ENCODE results near the gene KAT2B.

The KAT2B gene

DNA sequence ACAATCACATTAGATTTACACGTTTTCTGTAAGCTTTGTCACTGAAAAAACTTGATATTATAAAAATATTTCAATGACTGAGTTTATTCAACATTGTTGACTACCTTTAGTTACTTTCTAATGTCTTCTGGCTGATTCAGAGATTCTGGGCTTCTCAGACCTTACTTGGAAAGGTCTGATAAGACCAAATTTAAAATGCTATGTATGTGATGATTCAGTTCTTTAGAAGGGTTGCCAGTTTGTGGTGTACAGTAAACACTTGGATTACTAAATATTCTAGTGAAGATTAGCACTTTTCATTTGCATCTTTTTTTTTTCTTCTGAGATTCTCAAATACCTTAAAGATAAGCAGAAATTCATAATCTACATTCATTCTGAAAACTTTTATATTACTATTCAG is 96.0 kb downstream of the KAT2B start:
- no peak for DNase-seq (ENCODE audit: extremely low read depth, low read depth)
- no peak overlapping the region for H3K4me3 ChIP-seq (replicated peaks; ENCODE audit: low read depth, low read length)
- TF ChIP-seq, protein P1, sequence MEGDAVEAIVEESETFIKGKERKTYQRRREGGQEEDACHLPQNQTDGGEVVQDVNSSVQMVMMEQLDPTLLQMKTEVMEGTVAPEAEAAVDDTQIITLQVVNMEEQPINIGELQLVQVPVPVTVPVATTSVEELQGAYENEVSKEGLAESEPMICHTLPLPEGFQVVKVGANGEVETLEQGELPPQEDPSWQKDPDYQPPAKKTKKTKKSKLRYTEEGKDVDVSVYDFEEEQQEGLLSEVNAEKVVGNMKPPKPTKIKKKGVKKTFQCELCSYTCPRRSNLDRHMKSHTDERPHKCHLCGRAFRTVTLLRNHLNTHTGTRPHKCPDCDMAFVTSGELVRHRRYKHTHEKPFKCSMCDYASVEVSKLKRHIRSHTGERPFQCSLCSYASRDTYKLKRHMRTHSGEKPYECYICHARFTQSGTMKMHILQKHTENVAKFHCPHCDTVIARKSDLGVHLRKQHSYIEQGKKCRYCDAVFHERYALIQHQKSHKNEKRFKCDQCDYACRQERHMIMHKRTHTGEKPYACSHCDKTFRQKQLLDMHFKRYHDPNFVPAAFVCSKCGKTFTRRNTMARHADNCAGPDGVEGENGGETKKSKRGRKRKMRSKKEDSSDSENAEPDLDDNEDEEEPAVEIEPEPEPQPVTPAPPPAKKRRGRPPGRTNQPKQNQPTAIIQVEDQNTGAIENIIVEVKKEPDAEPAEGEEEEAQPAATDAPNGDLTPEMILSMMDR (IDR thresholded peaks at IDR 0.05; ENCODE audit: low read depth, low read length, missing control alignments): no peak

DNA sequence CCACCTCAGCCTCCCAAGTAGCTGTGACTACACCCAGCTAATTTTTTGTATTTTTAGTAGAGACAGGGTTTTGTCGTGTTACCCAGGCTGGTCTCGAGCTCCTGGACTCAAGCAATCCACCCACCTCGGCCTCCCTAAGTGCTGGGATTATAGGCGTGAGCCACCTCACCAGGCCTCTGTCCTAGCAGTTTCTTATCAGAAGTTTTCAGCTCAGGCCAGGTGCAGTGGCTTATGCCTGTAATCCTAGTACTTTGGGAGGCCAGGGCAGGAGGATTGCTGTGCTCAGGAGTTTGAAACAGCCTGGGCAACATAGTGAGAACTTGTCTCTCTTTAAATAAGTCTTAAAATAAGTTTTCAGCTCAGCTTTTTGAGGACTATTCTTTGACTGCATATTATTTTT is 97.4 kb downstream of the KAT2B start:
- TF ChIP-seq, protein P1 (IDR thresholded peaks at IDR 0.05; ENCODE audit: low read depth, low read length, missing control alignments): no peak
- no peak for DNase-seq (ENCODE audit: extremely low read depth, low read depth)
- H3K4me3 ChIP-seq (replicated peaks; ENCODE audit: low read depth, low read length): no peak overlapping the region

DNA sequence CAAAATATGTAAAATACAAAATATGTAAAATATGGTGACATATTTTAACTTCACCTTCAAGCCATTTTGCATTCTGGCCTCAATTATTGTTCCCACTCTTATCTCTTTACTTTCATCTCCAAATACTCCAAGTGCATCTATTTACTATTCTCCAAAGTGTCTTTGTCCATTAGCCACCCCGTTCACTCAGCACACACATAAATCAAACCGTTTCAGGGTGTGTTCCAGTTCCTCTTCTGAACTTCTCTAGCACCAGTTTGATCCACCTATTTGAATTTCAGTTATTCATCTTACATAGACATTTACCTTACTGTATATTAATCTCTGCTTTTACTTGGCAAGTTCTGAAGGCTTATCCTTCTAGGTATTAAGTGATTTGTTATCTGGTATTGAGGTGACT is 100.6 kb downstream of the KAT2B start:
- no peak for DNase-seq (ENCODE audit: extremely low read depth, low read depth)
- TF ChIP-seq, protein P1 (IDR thresholded peaks at IDR 0.05; ENCODE audit: low read depth, low read length, missing control alignments): no peak
- H3K4me3 ChIP-seq (replicated peaks; ENCODE audit: low read depth, low read length): no peak overlapping the region

DNA sequence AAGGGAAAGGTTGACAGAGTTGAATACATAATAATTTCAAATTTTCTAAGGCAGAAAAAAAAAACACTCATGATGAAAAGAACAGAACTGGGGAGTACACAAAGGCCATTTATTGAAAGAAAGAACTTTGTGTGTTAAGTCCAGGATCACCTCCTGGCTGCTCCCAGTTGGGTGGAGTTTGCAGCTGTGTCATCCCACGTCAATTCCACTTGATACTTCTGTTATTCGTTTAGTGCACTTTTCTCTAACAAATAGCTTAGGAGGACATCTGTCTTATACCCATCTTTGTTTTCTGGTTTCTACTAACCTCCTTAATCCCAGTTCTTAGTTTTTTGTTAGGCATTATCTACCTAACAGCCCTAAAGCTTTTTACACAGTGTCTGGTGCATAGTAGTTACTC is 101.1 kb downstream of the KAT2B start:
- no peak for DNase-seq (ENCODE audit: extremely low read depth, low read depth)
- TF ChIP-seq, protein P1 (IDR thresholded peaks at IDR 0.05; ENCODE audit: low read depth, low read length, missing control alignments): no peak
- H3K4me3 ChIP-seq (replicated peaks; ENCODE audit: low read depth, low read length): no peak overlapping the region

DNA sequence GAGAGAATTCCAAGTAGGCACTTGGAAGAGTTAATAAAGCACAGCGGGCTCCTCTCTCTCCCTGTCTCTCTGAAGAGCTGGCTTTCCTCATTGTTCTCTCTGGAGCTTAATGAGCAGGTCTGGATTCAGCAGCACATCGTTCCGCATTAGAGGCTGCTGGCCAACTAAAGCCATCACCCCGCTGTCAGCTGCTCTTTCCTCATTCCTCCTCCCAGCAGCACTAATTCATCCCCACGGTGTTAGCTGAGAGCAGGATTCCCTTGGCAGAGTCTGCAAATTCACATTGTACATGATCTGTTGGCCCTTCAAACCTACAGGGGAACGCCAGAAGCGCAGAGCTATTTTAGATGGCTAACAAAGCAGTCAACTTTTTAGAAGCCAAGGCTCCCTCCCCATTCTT is 101.6 kb downstream of the KAT2B start:
- TF ChIP-seq, protein P1 (IDR thresholded peaks at IDR 0.05; ENCODE audit: low read depth, low read length, missing control alignments): no peak
- DNase-seq (ENCODE audit: extremely low read depth, low read depth): no peak
- H3K4me3 ChIP-seq (replicated peaks; ENCODE audit: low read depth, low read length): no peak overlapping the region

DNA sequence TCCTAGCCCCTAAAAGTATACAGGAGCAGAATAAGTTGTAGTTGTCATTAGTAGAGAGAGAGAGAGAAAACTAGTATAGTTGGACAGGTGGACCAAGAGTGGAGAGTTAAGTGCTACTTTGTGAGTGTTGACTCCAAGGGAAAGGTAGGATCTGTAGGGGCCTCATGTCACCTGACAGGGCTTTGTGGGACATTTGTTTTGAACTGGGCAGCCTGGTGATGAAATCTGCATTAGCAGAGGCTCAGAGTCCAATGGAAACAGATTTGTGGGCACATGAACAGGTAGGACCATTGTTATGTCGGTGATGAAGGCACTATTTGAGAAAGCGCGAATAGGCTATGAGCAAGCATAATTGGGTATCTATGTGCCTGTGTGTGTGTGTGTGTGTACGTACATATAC is 102.3 kb downstream of the KAT2B start:
- TF ChIP-seq, protein P1 (IDR thresholded peaks at IDR 0.05; ENCODE audit: low read depth, low read length, missing control alignments): no peak
- no peak for DNase-seq (ENCODE audit: extremely low read depth, low read depth)
- no peak overlapping the region for H3K4me3 ChIP-seq (replicated peaks; ENCODE audit: low read depth, low read length)

DNA sequence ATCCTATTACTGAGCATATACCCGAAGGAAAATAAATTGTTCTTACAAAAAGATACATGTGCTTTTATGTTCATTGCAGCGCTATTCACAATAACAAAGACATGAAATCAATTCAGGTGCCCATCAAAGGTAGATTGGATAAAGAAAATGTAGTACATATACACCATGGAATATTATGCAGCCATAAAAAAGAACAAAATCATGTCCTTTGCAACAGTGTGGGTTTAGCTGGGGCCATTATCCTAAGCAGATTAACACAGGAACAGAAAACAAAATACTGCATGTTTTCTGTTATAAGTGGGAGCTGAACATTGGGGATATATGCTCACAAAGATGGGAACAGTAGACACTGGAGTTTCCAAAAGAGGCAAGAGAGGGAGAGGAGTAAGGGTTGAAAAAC is 103.3 kb downstream of the KAT2B start:
- no peak for DNase-seq (ENCODE audit: extremely low read depth, low read depth)
- H3K4me3 ChIP-seq (replicated peaks; ENCODE audit: low read depth, low read length): no peak overlapping the region
- TF ChIP-seq, protein P1 (IDR thresholded peaks at IDR 0.05; ENCODE audit: low read depth, low read length, missing control alignments): no peak

All from HFF-Myc (cell line).